B cell (primary cell): ENCODE data around the gene CCDC102A. TPM values are rescaled to one million over a fixed set of nuclear protein-coding genes. Genes with fewer than 3 reads are reported as not detected.

ENCODE experiments used
- ATAC-seq: fragments of 200-7000 bp; cut with Tn5 transposase; one replicate; pipeline ENCODE4 v1.10.0; 2021; ENCODE audit warnings: low read depth, mild to moderate bottlenecking, moderate number of reproducible peaks, moderate library complexity
- CTCF ChIA-PET: fragments of 350-600 bp; sonication (Branson Sonifier 250); formaldehyde crosslinking; loops from one replicate; lab custom pipeline; 2021; ENCODE audit warnings: antibody characterized with exemption, inconsistent platforms; lab: Charles Lee
- POLR2A ChIA-PET: fragments of 350-600 bp; sonication (Branson Sonifier 250); formaldehyde crosslinking; loops from one replicate; lab custom pipeline; 2021; ENCODE audit warnings: antibody characterized with exemption; lab: Charles Lee
- DNase-seq: peaks from one replicate; pipeline ENCODE4 v3.0.0; 2013
- H2AFZ ChIP-seq: 2 replicates; pipeline ENCODE4 v1.6.1; 2012; ENCODE audit warnings: mild to moderate bottlenecking, low read depth, low read length; ENCODE audit not compliant: insufficient read depth, poor library complexity, severe bottlenecking
- H3K27ac ChIP-seq, 2 donors: 1 replicate in 1 of 2; 2 replicates in 1 of 2; pipeline ENCODE4 v1.5.1; 2012 to 2013; ENCODE audit warnings: low read length in 2 of 2, mild to moderate bottlenecking in 2 of 2, moderate library complexity in 1 of 2
- H3K27me3 ChIP-seq, 4 experiments: fragments of 200-600 bp in 1 of 4; sonication (generic) in 1 of 4; replicated peaks in 1 of 4; 1 replicate in 2 of 4; 2 replicates in 2 of 4; pipeline versions ENCODE4 v1.6.1 to v1.7.0; 2013 to 2016; ENCODE audit warnings: low read length in 3 of 4, mild to moderate bottlenecking in 2 of 4, mixed read lengths in 1 of 4, moderate library complexity in 1 of 4; ENCODE audit not compliant: insufficient read depth in 4 of 4, control insufficient read depth in 3 of 4; ENCODE audit errors: control extremely low read depth in 1 of 4
- H3K36me3 ChIP-seq, 2 experiments: replicated peaks in 1 of 2; 1 replicate in 1 of 2; 2 replicates in 1 of 2; pipeline versions ENCODE4 v1.6.1 to v1.7.1; 2013; ENCODE audit warnings: low read length in 1 of 2; ENCODE audit not compliant: insufficient read depth in 2 of 2, control insufficient read depth in 1 of 2; ENCODE audit errors: control extremely low read depth in 1 of 2, extremely low read depth in 1 of 2
- H3K4me1 ChIP-seq, 2 donors: fragments of 200-600 bp in 1 of 2; sonication (generic) in 1 of 2; 1 replicate in 1 of 2; 2 replicates in 1 of 2; pipeline versions ENCODE4 v1.5.1 to v1.6.1; 2013 to 2017; ENCODE audit warnings: low read length in 2 of 2; ENCODE audit not compliant: control insufficient read depth in 2 of 2, insufficient read depth in 2 of 2
- H3K4me2 ChIP-seq: replicated peaks from 2 replicates; pipeline ENCODE3; 2012; ENCODE audit warnings: mild to moderate bottlenecking, low read depth, low read length; ENCODE audit not compliant: poor library complexity, severe bottlenecking
- H3K4me3 ChIP-seq, 5 experiments: fragments of 200-600 bp in 1 of 5; sonication (generic) in 1 of 5; 1 replicate in 3 of 5; 2 replicates in 2 of 5; pipeline versions ENCODE4 v1.5.1 to v1.7.0; 2011 to 2016; ENCODE audit warnings: low read length in 4 of 5, mild to moderate bottlenecking in 4 of 5, low read depth in 2 of 5, control low read depth in 1 of 5, moderate library complexity in 1 of 5; ENCODE audit not compliant: insufficient read depth in 1 of 5; ENCODE audit errors: control extremely low read depth in 1 of 5, extremely low read depth in 1 of 5
- H3K79me2 ChIP-seq: fragments of 200-600 bp; sonication (generic); one replicate; pipeline ENCODE4 v1.6.0; 2016; ENCODE audit warnings: low read length; ENCODE audit not compliant: control insufficient read depth, insufficient read depth
- H3K9ac ChIP-seq: fragments of 200-600 bp; sonication (generic); 2 replicates; pipeline ENCODE4 v1.6.1; 2017; ENCODE audit warnings: mild to moderate bottlenecking, low read length, moderate library complexity
- H3K9me3 ChIP-seq, 3 donors: one replicate each; pipeline versions ENCODE4 v1.6.1 to v1.7.1; 2013; ENCODE audit warnings: low read length in 2 of 3; ENCODE audit not compliant: control insufficient read depth in 2 of 3, insufficient read depth in 1 of 3; ENCODE audit errors: control extremely low read depth in 1 of 3
- H4K20me1 ChIP-seq: 2 replicates; pipeline ENCODE4 v1.6.0; 2012; ENCODE audit warnings: mild to moderate bottlenecking, low read length; ENCODE audit not compliant: insufficient read depth, control insufficient read depth, poor library complexity, severe bottlenecking
- H3K27ac Mint-ChIP-seq: one replicate; pipeline ENCODE4 v1.8.0; 2021; ENCODE audit warnings: mixed read lengths
- H3K27me3 Mint-ChIP-seq: one replicate; pipeline ENCODE4 v1.8.0; 2021; ENCODE audit warnings: mixed read lengths
- H3K4me1 Mint-ChIP-seq: one replicate; pipeline ENCODE4 v1.8.0; 2021; ENCODE audit warnings: mixed read lengths
- H3K4me3 Mint-ChIP-seq: one replicate; pipeline ENCODE4 v1.8.0; 2021; ENCODE audit warnings: mixed read lengths
- H3K9me3 Mint-ChIP-seq: one replicate; pipeline ENCODE4 v1.8.0; 2022; ENCODE audit warnings: mixed read lengths; ENCODE audit not compliant: insufficient read depth
- EZH2 ChIP-seq: IDR thresholded peaks from 2 replicates; pipeline ENCODE4 v1.6.1; 2012; ENCODE audit warnings: borderline replicate concordance, low read depth, mild to moderate bottlenecking, moderate library complexity, low read length; ENCODE audit not compliant: insufficient read depth, poor library complexity, severe bottlenecking
- WGBS: methylation state at CpG from one replicate; pipeline ENCODE4 v1.1.5; 2013; ENCODE audit warnings: missing lambda C conversion rate; ENCODE audit not compliant: insufficient coverage; 5-methylcytosine and 5-hydroxymethylcytosine counted together
- intact Hi-C: fragments of 100-400 bp; cut with micrococcal nuclease; formaldehyde crosslinking; loops from one replicate; pipeline ENCODE4 v1.10.0; 2022
- polyA plus RNA-seq: library from polyadenylated mRNA; depleted of rRNA; stranded (reverse); fragments of >200 nt; gene quantifications from 2 replicates; pipeline ENCODE4 v1.2.3, GENCODE V29; 2012
- total RNA-seq, 2 donors: library from RNA; stranded (reverse); fragments of 120-200 nt in 1 of 2; gene quantifications; 1 replicate in 1 of 2; 2 replicates in 1 of 2; pipeline versions ENCODE4 v1.2.3 to v1.2.4, GENCODE V29; 2013 to 2022
- TF ChIP-seq, protein P1 (sequence below): fragments of 200-600 bp; IDR thresholded peaks from one replicate; pipeline ENCODE4 v1.8.0; 2022; ENCODE audit warnings: antibody characterized with exemption, mild to moderate bottlenecking

Gene CCDC102A
- total and polyA plus RNA-seq, 2 donors (not counting 1 experiment from before 2014, with no cell fraction given), result 14.5 to 14.7 TPM

DNA sequence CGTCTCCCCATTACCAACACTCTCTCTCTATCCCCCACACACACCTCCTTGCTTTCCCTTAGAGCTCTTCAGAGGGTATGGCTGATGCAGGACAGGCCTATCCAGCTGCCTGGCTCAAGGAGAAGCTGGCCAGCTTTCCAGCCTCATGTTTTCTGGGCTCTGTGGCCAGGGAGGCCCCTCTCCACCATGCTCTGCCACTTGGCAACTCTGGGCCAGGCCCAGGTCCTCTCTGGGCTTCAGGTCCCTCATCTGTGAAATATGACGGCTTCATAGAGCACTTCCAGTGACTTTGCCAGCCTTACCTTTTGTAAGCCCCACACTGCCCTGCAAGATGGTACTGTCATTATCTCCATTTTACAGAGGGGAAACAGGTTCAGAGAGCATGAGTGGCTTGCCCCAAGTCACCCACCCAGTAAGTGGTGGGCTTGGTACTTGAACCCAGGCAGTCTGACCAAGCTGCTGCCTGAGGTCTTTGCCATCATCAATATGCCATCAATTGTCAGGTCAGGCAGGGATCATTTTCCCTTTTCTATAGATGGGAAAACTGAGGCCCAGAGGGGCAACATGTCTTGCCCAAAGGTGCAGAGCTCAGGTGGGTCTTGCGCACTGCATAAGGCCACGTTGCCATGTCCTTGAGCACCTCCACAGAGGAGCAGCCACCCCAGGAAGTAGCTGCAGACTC, 5.5 kb upstream of the CCDC102A start:
- Histone ChIP-seq H3K4me1 (peaks cover 80 to 98% of the 10 kb centered on the region in 2 donors), H3K9me3 (no peaks in the 10 kb centered on the region), H3K27me3 (no peaks in the 10 kb centered on the region), H3K4me2 (peak overlapping the region; percentile 89), H4K20me1 (peaks cover 8% of the 10 kb centered on the region), H3K27ac (peak overlapping the region; percentile 39 to 72), H3K36me3 (no peaks in the 10 kb centered on the region), H3K4me3 (peak overlapping the region in 4 of 5 experiments; percentile 59 to 86 (median 80)), H3K9ac (peak overlapping the region; percentile 78), H2AFZ (peak overlapping the region; percentile 36), H3K79me2 (peaks cover 63% of the 10 kb centered on the region)
- Mint-ChIP-seq H3K27me3 (no peaks in the 10 kb centered on the region), H3K9me3 (no peaks in the 10 kb centered on the region), H3K4me3 (peak overlapping the region; percentile 76), H3K27ac (peak overlapping the region; percentile 55), H3K4me1 (peaks cover 85% of the 10 kb centered on the region)
- ATAC-seq (no peak), DNase-seq (no peak)
- CTCF ChIA-PET, result interaction anchor here (0.8 to 8.4 kb wide), 14 partner anchors 8 to 124 kb away, joined by 3 to 77 read pairs (median 4); partner anchors contain the start of genes CIAPIN1, COQ9 and POLR2C
- intact Hi-C loops, result loop anchor here (1.0 to 10.0 kb wide), 2 partner anchors 10 to 703 kb away; a partner anchor contains a TSS
- no peak for TF ChIP-seq EZH2
- TF ChIP-seq, protein P1, sequence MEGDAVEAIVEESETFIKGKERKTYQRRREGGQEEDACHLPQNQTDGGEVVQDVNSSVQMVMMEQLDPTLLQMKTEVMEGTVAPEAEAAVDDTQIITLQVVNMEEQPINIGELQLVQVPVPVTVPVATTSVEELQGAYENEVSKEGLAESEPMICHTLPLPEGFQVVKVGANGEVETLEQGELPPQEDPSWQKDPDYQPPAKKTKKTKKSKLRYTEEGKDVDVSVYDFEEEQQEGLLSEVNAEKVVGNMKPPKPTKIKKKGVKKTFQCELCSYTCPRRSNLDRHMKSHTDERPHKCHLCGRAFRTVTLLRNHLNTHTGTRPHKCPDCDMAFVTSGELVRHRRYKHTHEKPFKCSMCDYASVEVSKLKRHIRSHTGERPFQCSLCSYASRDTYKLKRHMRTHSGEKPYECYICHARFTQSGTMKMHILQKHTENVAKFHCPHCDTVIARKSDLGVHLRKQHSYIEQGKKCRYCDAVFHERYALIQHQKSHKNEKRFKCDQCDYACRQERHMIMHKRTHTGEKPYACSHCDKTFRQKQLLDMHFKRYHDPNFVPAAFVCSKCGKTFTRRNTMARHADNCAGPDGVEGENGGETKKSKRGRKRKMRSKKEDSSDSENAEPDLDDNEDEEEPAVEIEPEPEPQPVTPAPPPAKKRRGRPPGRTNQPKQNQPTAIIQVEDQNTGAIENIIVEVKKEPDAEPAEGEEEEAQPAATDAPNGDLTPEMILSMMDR, result no peak
- POLR2A ChIA-PET, result interaction anchor here (0.5 to 1.5 kb wide), 5 partner anchors 10 to 199 kb away, joined by 3 to 7 read pairs (median 4); no protein-coding TSS in a partner anchor
- WGBS, result 56% methylated on average over 4 of the region's 4 CpGs
